Ureter (tissue), 1 donor: ENCODE measurements around the gene SHANK2. TPM values are rescaled to one million over a fixed set of nuclear protein-coding genes. Genes with fewer than 3 reads are reported as not detected.

Experiments
- DNase-seq: peaks from one replicate; pipeline ENCODE4 v3.0.0-alpha.2; 2020; ENCODE audit warnings: low spot score
- total RNA-seq: library from RNA; stranded (reverse); gene quantifications from one replicate; pipeline ENCODE4 v1.2.4, GENCODE V29; 2023
- donor health status: DM: yes; HTN: yes; CAD: no.

SHANK2 gene
- total RNA-seq, 1 donor from 2014 or later = 77.1 TPM

DNA sequence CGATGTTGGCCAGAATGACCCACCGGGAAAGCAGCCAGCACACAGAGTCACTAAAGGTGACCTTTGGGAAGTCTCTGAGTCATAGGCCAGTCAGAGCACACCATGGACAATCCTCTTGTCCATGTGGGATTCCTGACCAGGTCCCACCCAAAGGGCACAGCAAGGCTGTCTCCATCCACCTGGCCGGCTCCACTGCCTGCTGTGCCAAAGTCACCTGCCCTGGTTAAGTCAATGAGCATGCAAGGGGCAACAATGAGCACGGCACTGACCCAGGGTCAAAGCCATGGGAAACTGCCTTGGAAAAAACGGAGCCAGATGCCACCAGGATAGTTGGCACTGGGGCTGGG is 49.8 kb downstream of the SHANK2 start:
- no peak for DNase-seq

Other genes starting within 250 kb of the SHANK2 start
- gene DHCR7, start 195.8 kb upstream of the SHANK2 start, total RNA-seq = 60.9 TPM
- 262 TPM for gene NADSYN1, start 200.6 kb upstream of the SHANK2 start, total RNA-seq